Lung (tissue), 12 donors: ENCODE data around the gene C1orf198. TPM values are rescaled to one million over a fixed set of nuclear protein-coding genes. Genes with fewer than 3 reads are reported as not detected.

ENCODE experiments used
- ATAC-seq: fragments of 200-7000 bp; cut with Tn5 transposase; one replicate; pipeline ENCODE4 v1.9.1; 2020; ENCODE audit warnings: moderate number of reproducible peaks; ENCODE audit not compliant: insufficient read depth, low FRiP score
- DNase-seq, 3 donors: peaks; one replicate each; pipeline ENCODE4 v3.0.0-alpha.2; 2013 to 2017
- H3K27ac ChIP-seq, 2 donors: one replicate each; pipeline ENCODE4 v1.5.1; 2013; ENCODE audit warnings: mild to moderate bottlenecking in 2 of 2, moderate library complexity in 2 of 2, control low read depth in 1 of 2, inconsistent platforms in 1 of 2, low read depth in 1 of 2, low read length in 1 of 2
- H3K27me3 ChIP-seq, 3 donors: one replicate each; pipeline ENCODE4 v1.5.1; 2013; ENCODE audit warnings: low read length in 2 of 3; ENCODE audit not compliant: control insufficient read depth in 3 of 3, insufficient read depth in 3 of 3
- H3K36me3 ChIP-seq, 4 donors: one replicate each; pipeline ENCODE4 v1.5.1; 2013; ENCODE audit warnings: low read length in 4 of 4, mild to moderate bottlenecking in 1 of 4, moderate library complexity in 1 of 4; ENCODE audit not compliant: control insufficient read depth in 4 of 4, insufficient read depth in 4 of 4
- H3K4me1 ChIP-seq, 5 donors: one replicate each; pipeline ENCODE4 v1.5.1; 2013; ENCODE audit warnings: low read length in 5 of 5, mild to moderate bottlenecking in 2 of 5, moderate library complexity in 1 of 5; ENCODE audit not compliant: control insufficient read depth in 5 of 5, insufficient read depth in 5 of 5
- H3K4me3 ChIP-seq: one replicate; pipeline ENCODE4 v1.5.1; 2013; ENCODE audit warnings: mild to moderate bottlenecking, control low read depth, moderate library complexity
- H3K9ac ChIP-seq, 2 donors: one replicate each; pipeline ENCODE4 v1.5.1; 2013; ENCODE audit warnings: low read length in 2 of 2, control low read depth in 1 of 2; ENCODE audit not compliant: insufficient read depth in 1 of 2
- H3K9me3 ChIP-seq, 4 donors: one replicate each; pipeline ENCODE4 v1.5.1; 2013; ENCODE audit warnings: low read length in 3 of 4, mild to moderate bottlenecking in 1 of 4, moderate library complexity in 1 of 4; ENCODE audit not compliant: control insufficient read depth in 4 of 4, insufficient read depth in 3 of 4
- CTCF ChIP-seq: IDR thresholded peaks from 2 replicates; pipeline ENCODE4 v1.5.1; 2012; ENCODE audit warnings: mild to moderate bottlenecking; ENCODE audit errors: control extremely low read depth, extremely low read depth
- WGBS, 2 donors: extraction: QIAGEN DNeasy Blood & Tissue Kit; methylation state at CpG; one replicate each; pipeline ENCODE4 v1.1.7; 2013; 5-methylcytosine and 5-hydroxymethylcytosine counted together
- polyA plus RNA-seq, 2 donors: library from polyadenylated mRNA; stranded (reverse); fragments of 200-250 nt; gene quantifications; one replicate each; pipeline ENCODE4 v1.2.1, GENCODE V29; 2013
- total RNA-seq, 2 donors: library from RNA; depleted of rRNA in 1 of 2; stranded (reverse); fragments of >200 nt in 1 of 2; gene quantifications; one replicate each; pipeline ENCODE4 v1.2.1, GENCODE V29; 2014 to 2021
- donor health status: control.
- donor health status: control.
- donor health status: Bipolar disorder and iron deficiency.
- donor health status: healthy.
- donor health status: DM: yes; HTN: yes; CAD: no.

Gene C1orf198
- total and polyA plus RNA-seq, 4 donors = 25.8 to 109 (median 49.7) TPM

GRCh38 chr1:230899841-230900251, 31.5 kb upstream of the C1orf198 start:
- no peaks in the 10 kb centered on the region for H3K36me3 ChIP-seq
- TF ChIP-seq CTCF = no peak
- DNase-seq = peak; percentile 46 to 84 (median 84)

GRCh38 chr1:230898748-230899147, 30.4 kb upstream of the C1orf198 start:
- 85 to 86% methylated on average over 8 of the region's 8 CpGs for WGBS, 2 donors
- no peak overlapping the region for H3K9ac ChIP-seq
- H3K9me3 ChIP-seq = no peaks in the 10 kb centered on the region
- no peak overlapping the region for H3K27ac ChIP-seq
- H3K4me1 ChIP-seq = peaks cover 0 to 17% (median 4%) of the 10 kb centered on the region in 5 donors
- TF ChIP-seq CTCF = no peak
- no peaks in the 10 kb centered on the region for H3K27me3 ChIP-seq
- no peak overlapping the region for H3K4me3 ChIP-seq
- ATAC-seq = no peak
- no peaks in the 10 kb centered on the region for H3K36me3 ChIP-seq
- no peak for DNase-seq

More at GRCh38 chr1:230899841-230900251, 31.5 kb upstream of the C1orf198 start:
- H3K9me3 ChIP-seq = no peaks in the 10 kb centered on the region
- no peak overlapping the region for H3K27ac ChIP-seq
- H3K27me3 ChIP-seq = no peaks in the 10 kb centered on the region
- ATAC-seq = peak; percentile 38
- WGBS, 2 donors = 51 to 83% methylated on average over 5 of the region's 5 CpGs
- no peak overlapping the region for H3K4me3 ChIP-seq
- no peak overlapping the region for H3K9ac ChIP-seq
- H3K4me1 ChIP-seq = peaks cover 0 to 17% (median 4%) of the 10 kb centered on the region in 5 donors

GRCh38 chr1:230898144-230898543, 29.8 kb upstream of the C1orf198 start:
- H3K36me3 ChIP-seq = no peaks in the 10 kb centered on the region
- no peak overlapping the region for H3K9ac ChIP-seq
- no peak overlapping the region for H3K4me3 ChIP-seq
- ATAC-seq (no peak), DNase-seq (no peak)
- TF ChIP-seq CTCF = no peak
- H3K27me3 ChIP-seq = no peaks in the 10 kb centered on the region
- H3K27ac ChIP-seq = no peak overlapping the region
- H3K9me3 ChIP-seq = no peaks in the 10 kb centered on the region
- WGBS, 2 donors = 93 to 95% methylated on average over 4 of the region's 4 CpGs
- peaks cover 0 to 17% (median 4%) of the 10 kb centered on the region in 5 donors for H3K4me1 ChIP-seq

- Histone ChIP-seq H3K27me3 (no peaks in the 10 kb centered on the region), H3K9me3 (no peaks in the 10 kb centered on the region), H3K27ac (peak overlapping the region in 1 of 2 donors; percentile 32), H3K4me1 (peaks cover 0 to 17% (median 3%) of the 10 kb centered on the region in 5 donors), H3K36me3 (no peaks in the 10 kb centered on the region), H3K9ac (no peak overlapping the region), H3K4me3 (no peak overlapping the region)
- no peak for TF ChIP-seq CTCF
- no peak for ATAC-seq
- peak; percentile 53 to 83 (median 77) for DNase-seq
- WGBS, 2 donors = 36 to 56% methylated on average over 1 of the region's 1 CpG
These were observed 28.5 kb upstream of the C1orf198 start for GRCh38 chr1:230896779-230897178.
